NCI-H2196 (cell line): Measurements from ENCODE around the gene SLC2A6.

Source experiments
- DNase-seq: peaks from one replicate; lab custom pipeline; 2025; ENCODE audit not compliant: unreplicated experiment; lab: John Stamatoyannopoulos, UW

SLC2A6 gene

DNA sequence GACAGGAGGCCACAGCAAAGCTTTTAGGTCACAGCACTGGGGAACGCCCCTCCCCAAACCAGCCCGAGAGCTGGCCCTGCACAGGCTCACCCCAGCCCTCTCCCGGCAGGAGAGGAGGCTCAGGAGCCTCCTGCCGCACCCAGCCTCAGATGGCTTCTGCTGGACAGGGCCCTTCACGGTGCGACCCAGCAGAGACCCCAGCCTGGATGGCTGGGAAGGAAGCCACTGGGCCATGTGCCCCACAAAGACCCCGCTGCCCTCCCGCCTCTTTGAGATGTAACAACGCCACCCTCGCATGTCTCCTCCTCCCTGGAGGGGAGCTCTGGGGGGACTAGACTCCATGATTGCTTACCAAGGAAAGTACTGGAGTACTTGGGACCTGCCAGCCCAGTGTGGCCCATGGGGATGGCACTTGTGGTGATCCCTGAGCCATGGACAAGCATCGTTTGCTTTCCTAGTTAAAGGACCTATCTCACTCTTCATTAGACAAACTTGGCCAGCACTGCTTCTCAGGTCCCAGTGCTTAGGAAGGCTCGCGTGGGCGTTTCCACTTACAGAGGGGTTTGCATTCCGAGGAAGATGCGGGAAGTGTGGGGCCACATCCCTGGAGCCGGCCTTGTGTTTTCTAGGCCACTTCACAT lies 36.8 kb upstream of the SLC2A6 start:
- no peak for DNase-seq

DNA sequence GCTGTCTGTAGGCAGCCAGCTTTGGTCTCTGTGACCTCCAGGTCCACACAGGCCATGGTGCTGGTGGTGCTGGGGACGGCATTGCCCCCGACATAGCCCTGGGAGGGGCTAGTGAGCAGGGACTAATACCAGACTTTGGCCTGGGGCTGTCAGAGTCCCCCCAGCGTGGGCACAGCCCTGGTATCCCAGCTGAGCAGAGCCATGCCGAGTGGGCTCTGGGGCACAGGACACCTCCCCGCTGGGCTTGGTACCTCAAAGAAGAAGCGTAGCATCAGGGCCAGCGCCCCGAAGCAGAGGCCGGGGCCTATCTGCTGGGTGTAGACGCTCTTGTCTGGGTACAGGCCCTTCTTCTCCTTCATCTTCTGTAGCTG lies 36.3 kb upstream of the SLC2A6 start:
- DNase-seq = no peak

DNA sequence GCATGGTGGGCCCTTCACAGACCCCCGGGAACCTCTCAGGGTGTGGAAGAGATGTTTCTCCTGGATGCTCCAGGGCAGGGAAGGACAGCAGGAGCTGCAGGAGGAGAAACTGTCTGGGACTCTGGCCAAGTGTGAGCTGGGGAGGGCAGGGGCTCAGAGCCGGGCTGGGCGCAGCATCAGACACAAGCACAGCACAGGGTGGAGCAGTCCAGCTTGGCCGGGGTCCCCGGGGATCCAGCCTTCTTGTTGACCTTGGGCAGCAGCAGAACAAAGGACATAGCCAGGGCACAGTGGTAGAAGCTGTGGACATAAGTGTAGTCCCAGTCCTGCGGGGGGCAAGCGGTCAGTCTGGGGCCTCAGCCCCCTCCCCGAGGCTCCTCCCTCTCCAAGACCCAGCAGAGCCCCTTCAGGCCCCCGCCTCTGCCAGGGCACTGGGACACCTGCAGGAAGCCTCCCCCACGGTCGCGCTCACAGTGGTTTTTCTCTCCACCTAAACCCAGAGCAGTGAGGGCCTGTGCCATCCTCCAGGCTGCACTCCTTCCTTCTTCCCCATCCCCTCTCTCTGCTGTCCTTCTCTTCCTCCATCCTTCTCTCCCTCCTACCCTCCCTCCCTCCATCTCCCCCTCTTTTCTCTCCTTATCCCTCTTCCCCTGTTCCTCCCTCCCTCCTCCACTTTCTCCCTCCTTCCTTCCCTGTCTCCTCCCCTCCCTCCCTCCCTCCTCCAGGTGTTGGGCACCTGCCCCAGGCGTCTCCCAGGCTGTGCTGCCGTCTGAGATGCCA lies 35.8 kb upstream of the SLC2A6 start:
- DNase-seq = peak; percentile 64

DNA sequence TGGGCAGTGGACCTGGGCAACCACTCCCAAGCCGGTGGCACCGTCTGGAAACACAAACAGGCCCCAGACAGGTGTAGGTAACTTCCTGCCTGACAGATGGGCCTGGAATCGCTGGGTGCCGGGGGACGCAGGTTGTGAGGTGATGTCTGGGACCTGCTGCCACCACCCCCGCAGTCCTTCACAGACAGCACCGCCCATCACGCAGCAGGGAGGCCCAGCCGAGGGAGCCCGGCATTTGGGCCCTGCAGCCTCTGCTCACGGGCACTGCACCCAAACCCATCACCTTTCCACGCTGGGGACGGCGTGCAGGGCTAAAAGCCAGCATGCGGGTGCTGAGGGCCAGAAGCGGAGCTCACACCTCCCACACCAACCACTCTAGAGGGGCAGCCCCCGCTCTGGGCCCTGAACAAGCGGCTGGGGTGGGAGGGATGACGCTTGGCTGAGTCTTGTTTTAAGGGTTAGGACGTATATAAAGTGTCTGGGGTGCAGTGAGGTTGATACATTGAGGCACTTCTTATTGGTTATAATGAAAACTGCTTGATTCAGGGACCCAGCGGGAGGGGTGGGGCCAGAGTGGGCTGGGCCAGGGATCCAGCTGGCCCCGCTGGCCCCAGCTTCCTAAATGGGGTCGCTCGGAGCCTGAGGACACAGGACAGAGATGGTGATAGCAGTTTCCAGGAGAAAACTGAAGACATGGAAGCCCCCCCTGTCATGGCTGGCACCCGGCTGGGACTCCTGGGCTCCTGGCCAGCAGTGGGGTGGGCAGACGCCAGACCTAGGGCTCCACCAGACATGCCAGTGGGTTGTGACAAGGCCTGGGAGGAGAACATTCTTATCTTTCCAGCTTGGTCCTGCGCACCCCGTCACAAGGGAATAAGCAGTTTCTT lies 34.6 kb upstream of the SLC2A6 start:
- DNase-seq = peak; percentile 49

DNA sequence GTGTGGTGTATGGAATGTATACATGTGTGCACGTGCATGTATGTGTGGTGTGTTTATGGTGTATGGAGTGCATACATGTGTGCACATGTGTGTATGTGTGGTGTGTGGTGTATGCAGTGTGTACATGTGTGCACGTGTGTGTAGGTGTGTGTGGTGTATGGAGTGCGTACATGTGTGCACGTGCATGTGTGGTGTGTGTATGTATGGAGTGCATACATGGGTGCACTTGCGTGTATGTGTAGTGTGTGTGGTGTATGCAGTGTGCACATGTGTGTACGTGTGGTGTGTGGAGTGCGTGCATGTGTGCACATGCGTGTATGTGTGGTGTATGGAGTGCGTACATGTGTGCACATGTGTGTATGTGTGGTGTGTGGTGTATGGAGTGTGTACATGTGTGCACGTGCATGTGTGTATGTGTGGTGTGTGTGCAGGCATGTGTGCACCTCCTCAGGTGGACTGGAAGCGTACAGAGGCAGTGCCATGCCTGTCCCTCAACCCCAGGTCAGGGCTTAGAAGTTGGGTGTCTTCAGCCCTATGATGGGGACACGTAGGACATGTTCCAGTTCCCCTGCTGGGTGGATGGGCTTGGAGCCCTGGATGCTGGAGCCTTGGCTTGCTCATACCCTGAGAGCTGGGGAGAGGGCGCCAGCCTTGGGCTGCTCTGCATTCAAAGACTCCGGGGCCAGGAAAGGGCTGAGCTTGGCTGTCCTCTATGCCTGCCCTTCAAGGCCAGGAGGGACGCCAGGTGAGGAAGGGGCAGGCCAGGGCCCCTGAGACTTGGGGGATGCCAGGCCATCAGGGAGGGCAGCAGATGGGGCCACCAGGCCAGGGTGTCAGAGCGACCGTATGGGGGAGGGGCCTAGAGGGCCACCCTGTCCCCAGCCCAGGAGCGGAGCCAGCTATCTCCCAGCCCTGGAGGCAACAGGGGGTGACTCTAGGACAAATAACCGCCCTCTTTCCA lies 33.6 kb upstream of the SLC2A6 start:
- no peak for DNase-seq

DNA sequence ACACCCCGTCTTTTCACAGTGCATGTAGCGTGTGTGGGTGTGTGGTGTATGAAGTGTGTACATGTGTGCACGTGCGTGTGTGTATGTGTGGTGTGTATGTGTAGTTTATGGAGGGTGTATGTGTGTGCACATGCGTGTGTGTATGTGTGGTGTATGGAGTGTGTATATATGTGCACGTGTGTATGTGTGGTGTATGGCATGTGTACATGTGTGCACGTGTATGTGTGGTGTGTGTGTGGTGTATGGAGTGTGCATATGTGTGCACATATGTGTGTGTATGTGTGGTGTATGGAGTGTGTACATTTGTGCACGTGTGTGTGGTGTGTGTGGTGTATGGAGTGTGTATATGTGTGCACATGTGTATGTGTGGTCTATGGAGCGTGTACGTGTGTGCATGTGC lies 32.7 kb upstream of the SLC2A6 start:
- DNase-seq = no peak

DNA sequence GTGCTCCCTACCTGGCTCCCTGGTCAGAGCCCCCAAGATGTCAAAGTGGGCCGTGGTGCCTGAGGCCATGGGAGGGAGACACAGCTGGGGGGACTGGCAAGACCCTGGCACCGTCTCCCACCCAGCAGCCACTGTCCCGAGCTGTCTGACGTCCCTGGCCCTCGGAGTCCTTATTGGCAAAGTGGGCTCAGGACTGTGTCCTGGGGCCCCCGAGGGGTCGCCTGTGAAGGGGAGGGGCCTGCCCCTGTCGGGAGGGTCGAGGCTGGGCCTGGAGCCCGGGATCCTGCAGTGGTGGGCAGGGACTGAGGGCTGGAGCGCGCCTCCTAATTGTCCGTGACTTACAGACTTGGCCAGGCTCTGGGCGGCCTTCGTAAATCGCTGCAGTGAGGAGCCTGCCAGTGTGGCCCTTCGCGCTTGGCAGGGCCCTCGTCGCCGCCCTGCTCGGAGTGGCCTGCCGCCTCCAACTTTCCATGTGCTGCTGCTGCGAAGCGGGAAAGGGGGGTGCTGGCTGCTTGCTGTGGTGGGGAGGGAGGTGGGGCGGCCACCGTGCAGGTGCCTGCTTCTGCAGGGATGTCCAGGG lies 32.1 kb upstream of the SLC2A6 start:
- DNase-seq = no peak

DNA sequence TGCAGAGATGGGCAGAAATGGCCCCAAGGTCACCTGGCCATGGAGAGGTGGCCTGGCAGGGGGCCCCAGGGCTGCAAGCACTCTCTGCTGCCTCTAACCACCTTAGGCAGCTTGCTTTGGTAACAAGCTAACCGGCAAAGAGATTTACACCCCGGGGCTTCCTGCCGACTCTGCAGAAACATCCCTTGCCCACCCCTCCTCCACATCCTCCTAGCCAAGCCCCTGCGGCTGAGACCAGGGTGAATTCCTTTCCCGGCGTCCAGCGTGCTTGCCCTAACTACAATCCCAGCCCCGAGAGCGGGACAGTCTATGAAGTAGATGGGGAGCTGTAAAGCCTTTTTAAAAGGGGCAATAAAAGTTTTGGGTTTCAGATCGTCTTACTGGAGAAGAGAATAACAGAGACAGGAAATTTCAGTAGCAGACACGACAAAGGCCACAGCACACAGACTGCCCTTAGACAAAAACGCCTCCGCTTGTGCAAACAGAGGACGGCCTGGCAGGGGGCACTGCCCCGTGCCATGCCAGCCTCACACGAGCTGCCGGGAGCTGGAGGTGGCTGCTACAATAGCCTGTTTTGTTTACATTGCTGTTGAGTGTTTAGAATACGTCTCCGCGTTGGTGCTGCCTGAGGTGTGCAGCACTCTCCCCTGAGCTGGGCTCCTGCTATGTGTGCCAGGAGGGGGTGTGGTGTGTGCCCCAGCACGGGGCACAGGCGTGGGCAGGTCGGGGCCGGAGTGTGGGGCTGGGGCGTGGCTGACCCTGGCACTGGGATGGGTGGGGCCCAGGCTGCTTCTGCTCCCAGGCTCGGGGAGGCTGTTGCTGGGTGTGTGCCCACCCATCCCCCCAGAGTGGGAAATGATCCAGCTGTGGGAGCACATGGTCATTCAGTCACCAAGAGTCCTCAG lies 30.5 kb upstream of the SLC2A6 start:
- peak; percentile 92 for DNase-seq

DNA sequence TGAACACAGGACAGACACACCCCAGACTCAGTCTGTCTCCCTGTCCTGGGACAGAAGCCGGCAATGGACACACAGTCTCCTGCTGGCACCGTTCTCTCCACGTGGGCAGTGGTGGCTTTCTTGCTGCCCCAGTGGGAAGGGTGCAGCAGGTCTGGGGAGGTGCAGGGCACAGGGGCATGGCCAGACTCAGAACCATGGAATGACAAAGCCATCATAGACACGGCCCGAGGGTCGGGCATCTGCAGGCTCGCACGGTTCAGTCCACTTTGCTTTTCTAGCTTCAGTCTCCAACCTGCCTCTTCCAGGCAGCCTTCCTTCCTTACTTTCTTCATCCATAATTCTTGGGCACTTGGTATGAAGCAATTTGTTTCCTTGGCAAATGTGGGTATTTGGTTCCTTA lies 29.1 kb upstream of the SLC2A6 start:
- DNase-seq = no peak

DNA sequence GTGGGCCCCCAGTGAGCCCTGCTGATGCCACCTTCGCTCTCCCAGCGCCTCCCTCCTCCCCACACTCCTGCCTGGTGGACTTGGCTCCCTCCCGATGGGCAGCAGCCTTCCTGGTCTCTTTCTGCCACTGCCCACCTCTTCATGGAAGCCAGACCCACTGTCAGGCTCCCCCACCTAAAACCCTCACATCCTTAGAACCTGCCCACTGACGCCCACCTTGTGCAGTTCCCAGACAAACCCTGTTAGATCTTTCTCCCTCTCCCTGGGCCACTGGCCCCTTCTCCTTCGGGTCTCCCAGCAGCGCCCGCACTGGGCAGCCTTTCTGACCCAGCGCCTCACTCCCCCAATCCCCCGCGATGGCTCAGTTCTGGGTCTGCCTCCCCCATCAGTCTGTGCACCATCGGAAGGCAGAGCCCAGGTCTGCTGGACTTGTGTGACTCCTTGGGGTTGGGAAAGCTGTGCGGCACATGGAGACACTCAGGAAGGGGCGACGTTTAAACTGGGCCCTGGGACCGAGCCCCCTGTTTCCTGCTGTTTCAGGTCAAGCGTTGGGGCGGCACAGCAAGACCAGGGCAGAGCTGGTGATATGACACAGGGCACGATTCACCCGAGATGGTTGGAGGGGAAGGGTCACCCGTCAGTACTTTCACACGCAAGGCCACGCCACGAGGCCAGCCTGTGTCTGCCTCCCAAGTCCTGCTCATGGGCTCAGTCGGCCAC lies 28.5 kb upstream of the SLC2A6 start:
- no peak for DNase-seq

DNA sequence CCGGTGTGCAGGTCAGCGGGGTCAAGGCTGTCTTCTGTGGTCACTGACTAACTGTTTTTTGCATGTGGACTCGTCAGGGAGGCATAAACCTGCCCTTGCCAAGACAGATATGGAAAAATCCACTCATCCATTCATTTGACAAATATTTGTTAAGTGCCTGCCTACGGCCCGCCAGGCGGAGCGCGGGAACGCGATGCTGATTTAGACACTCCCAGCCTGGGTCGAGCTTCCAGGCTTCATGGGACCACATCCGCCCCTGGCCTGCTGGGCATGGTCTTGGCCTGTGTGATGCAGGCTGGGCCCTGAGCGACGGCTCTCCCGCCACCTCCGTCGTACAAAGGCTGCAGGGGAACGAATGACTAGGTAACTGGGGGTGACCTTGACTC lies 27.7 kb upstream of the SLC2A6 start:
- DNase-seq = peak; percentile 35

DNA sequence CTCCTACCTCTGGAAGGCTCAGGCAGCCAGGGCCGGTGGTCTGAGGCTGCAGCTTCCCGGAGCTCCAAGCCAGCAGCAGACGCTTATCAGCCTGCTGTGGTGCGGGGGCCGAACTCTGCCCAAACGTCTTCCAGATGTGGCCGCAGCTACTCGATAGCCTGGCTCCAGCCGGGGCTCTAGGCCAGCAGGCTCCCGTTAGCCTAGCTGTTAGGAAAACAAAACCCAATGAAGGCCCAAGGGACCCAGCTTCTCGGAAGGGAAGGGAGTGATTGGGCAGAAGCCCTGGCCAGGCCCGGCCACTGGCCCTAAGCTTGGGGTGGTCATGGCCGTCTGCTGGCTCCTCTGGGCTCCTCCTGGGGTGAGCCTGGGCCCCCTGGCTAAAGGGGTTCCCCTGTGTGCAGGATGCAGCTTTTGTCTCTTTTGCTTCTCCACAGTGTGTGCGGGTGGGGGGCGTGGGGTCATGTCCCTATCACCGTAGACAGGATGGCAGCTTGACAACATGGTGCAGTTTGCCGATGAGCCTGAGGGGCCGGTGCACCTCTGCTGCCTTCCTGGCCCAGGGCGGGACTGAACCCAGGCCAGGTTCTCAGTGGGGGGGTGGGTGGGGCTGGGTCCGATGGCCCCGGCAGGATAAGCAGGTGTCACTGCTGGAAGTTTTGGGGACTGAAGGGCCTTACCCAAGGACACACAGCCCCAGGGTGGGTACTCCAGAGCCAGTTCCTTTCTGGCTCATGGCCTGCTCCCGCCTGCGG lies 27.2 kb upstream of the SLC2A6 start:
- DNase-seq = no peak

DNA sequence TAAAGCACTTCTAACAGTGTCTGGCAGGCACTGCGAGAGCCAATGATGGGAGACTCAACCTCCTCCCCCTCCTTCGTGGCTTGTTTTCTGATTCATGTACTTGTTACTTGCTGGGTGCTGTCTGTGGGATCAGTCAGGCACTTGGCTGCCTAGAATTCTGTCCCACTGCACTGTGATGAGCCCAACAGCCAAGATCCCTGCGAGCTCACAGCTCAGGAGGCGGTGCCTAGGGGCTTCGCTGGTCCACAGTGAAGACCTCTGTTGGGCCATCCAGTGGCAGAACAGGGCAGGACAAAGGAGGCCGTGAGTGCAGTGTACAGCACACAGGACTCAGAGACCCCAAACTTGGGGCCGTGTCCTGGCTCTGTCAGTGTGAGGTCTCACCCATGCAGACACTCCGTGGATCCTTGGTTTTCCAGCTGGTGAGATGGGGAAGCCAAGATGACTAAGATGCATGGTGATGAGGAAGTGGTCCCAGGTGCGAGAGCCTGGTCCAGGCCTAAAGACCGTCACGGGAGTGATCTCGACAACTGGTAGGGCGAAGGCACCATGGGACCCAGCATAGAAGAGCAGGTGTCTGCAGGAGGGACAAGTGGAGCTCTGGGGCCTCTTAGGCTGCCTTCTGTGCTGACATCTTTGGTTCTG lies 26.4 kb upstream of the SLC2A6 start:
- DNase-seq = no peak

DNA sequence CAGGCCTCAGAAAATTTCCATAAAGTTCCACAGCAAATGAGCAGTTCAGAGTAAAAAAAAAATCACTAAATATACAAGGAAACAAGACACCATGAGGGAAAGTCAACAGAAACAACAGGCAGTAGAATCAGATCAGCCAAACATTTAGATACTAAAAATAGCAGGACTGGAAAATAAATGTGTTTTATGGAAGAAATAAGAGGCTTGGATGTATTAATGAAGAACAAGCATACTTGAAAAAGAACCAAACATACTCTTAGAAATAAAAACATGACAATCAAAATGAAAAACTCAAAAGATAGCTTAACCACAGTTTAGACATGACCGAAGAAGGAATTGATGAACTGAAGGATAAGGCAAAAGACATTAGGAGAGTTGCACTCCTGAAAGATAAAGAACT lies 23.2 kb upstream of the SLC2A6 start:
- DNase-seq = no peak

DNA sequence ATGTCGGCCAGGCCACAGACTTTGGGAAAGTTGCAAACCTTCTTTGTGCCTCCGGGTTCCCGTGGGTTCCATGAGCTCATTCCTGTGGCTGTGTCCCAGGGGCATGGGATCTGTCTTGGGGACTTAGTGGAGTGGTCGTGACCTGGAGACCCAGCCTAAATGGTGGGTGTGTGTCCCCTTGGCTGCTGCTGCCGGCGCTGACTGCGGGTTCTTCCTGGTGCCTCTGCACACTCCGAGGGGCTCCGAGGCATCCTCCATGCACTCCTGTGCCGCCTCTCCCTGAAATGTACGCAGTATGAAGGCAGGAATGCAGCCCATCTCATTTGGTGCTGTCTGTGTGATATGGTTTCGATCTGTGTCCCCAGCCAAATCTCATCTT lies 21.0 kb upstream of the SLC2A6 start:
- no peak for DNase-seq

DNA sequence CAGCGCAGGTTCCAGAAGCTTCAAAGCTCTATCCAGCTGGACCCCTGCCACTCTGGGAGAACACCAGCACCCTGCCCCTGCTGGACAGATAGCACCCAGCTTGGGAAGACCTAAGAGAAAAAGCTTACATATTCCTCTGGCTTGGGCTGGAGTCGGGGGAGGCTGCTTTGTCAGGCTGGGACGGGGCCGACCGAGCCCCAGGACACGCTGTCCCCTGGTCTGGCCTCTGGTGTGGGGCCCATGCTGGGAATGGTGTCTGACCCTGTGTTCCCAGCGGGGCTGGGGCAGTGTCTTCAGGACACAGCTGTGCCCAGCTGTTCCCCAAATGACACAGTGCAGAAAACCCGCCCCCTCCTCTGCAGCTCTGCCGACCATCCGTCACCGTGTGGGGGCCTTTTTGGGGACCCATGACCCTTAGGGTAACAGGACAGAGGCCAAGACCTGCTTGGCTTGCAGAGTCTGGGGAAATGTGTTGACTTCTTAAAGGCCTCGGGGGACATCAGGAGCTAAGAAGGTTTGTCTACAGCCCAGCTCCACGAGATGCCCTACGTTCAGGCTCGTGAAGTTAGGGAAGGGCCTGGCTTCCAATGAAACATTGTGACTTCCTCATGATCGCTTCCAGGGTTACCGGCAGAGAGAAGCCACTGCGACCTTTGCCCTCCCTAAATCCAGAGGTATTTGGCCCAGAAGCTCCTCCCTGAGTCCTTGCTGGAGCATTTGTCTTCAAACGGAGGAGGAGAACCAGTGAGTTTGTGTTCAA lies 20.4 kb upstream of the SLC2A6 start:
- DNase-seq = no peak
